ENCODE data around the gene PDIK1L. TPM values are rescaled to one million over a fixed set of nuclear protein-coding genes. Genes with fewer than 3 reads are reported as not detected.

Gene PDIK1L
- total and polyA plus RNA-seq, 2 donors = 6.1 to 11.9 TPM

- no peaks in the 10 kb centered on the region for H3K36me3 ChIP-seq (ENCODE audit: control insufficient read depth in 2 of 2, insufficient read depth in 2 of 2, low read length in 1 of 2)
- peaks cover 11 to 44% of the 10 kb centered on the region in 2 donors for H3K4me1 ChIP-seq (ENCODE audit: control insufficient read depth in 2 of 2, insufficient read depth in 2 of 2, low read length in 2 of 2)
- H3K27me3 ChIP-seq (ENCODE audit: control insufficient read depth in 2 of 2, insufficient read depth in 1 of 2, low read length in 1 of 2) = peaks cover 27 to 59% of the 10 kb centered on the region in 2 donors
- WGBS = 27% methylated on average over 21 of the region's 21 CpGs
- peak overlapping the region in 1 of 2 donors; percentile 50 for H3K4me3 ChIP-seq (ENCODE audit: low read length in 2 of 2)
- no peak overlapping the region for H3K27ac ChIP-seq (ENCODE audit: low read depth in 1 of 2, low read length in 1 of 2)
- DNase-seq (ENCODE audit: low read depth in 6 of 9, low spot score in 9 of 9) = no peak
- H3K9me3 ChIP-seq (ENCODE audit: control insufficient read depth in 2 of 2, insufficient read depth in 1 of 2, low read length in 1 of 2) = peaks cover 0 to 8% of the 10 kb centered on the region in 2 donors
Measured at GRCh38 chr1:26162220-26162709, 50.6 kb downstream of the PDIK1L start.

GRCh38 chr1:26163684-26164035, 52.0 kb downstream of the PDIK1L start:
- Histone ChIP-seq H3K4me3 (ENCODE audit: low read length in 2 of 2) (no peak overlapping the region), H3K4me1 (ENCODE audit: control insufficient read depth in 2 of 2, insufficient read depth in 2 of 2, low read length in 2 of 2) (peaks cover 11 to 37% of the 10 kb centered on the region in 2 donors), H3K27ac (ENCODE audit: low read depth in 1 of 2, low read length in 1 of 2) (no peak overlapping the region), H3K36me3 (ENCODE audit: control insufficient read depth in 2 of 2, insufficient read depth in 2 of 2, low read length in 1 of 2) (no peaks in the 10 kb centered on the region), H3K27me3 (ENCODE audit: control insufficient read depth in 2 of 2, insufficient read depth in 1 of 2, low read length in 1 of 2) (peaks cover 27 to 59% of the 10 kb centered on the region in 2 donors), H3K9me3 (ENCODE audit: control insufficient read depth in 2 of 2, insufficient read depth in 1 of 2, low read length in 1 of 2) (peaks cover 0 to 8% of the 10 kb centered on the region in 2 donors)
- DNase-seq (ENCODE audit: low read depth in 6 of 9, low spot score in 9 of 9) = no peak
- 57% methylated on average over 9 of the region's 9 CpGs for WGBS

- 14% methylated on average over 72 of the region's 72 CpGs for WGBS
- H3K4me1 ChIP-seq (ENCODE audit: control insufficient read depth in 2 of 2, insufficient read depth in 2 of 2, low read length in 2 of 2) = peaks cover 11 to 36% of the 10 kb centered on the region in 2 donors
- H3K4me3 ChIP-seq (ENCODE audit: low read length in 2 of 2) = peak overlapping the region in 1 of 2 donors; percentile 14
- peaks cover 27 to 61% of the 10 kb centered on the region in 2 donors for H3K27me3 ChIP-seq (ENCODE audit: control insufficient read depth in 2 of 2, insufficient read depth in 1 of 2, low read length in 1 of 2)
- DNase-seq (ENCODE audit: low read depth in 6 of 9, low spot score in 9 of 9) = peak in 1 of 9 donors; percentile 53
- H3K27ac ChIP-seq (ENCODE audit: low read depth in 1 of 2, low read length in 1 of 2) = no peak overlapping the region
- H3K9me3 ChIP-seq (ENCODE audit: control insufficient read depth in 2 of 2, insufficient read depth in 1 of 2, low read length in 1 of 2) = peaks cover 0 to 8% of the 10 kb centered on the region in 2 donors
- no peaks in the 10 kb centered on the region for H3K36me3 ChIP-seq (ENCODE audit: control insufficient read depth in 2 of 2, insufficient read depth in 2 of 2, low read length in 1 of 2)
Measured at GRCh38 chr1:26164036-26164860, 52.6 kb downstream of the PDIK1L start.

GRCh38 chr1:26164861-26165842, 53.5 kb downstream of the PDIK1L start:
- DNase-seq (ENCODE audit: low read depth in 6 of 9, low spot score in 9 of 9) = no peak
- Histone ChIP-seq H3K4me3 (ENCODE audit: low read length in 2 of 2) (no peak overlapping the region), H3K36me3 (ENCODE audit: control insufficient read depth in 2 of 2, insufficient read depth in 2 of 2, low read length in 1 of 2) (no peaks in the 10 kb centered on the region), H3K27ac (ENCODE audit: low read depth in 1 of 2, low read length in 1 of 2) (no peak overlapping the region), H3K9me3 (ENCODE audit: control insufficient read depth in 2 of 2, insufficient read depth in 1 of 2, low read length in 1 of 2) (peaks cover 0 to 8% of the 10 kb centered on the region in 2 donors), H3K4me1 (ENCODE audit: control insufficient read depth in 2 of 2, insufficient read depth in 2 of 2, low read length in 2 of 2) (peaks cover 12 to 44% of the 10 kb centered on the region in 2 donors), H3K27me3 (ENCODE audit: control insufficient read depth in 2 of 2, insufficient read depth in 1 of 2, low read length in 1 of 2) (peaks cover 27 to 67% of the 10 kb centered on the region in 2 donors)
- 81% methylated on average over 19 of the region's 19 CpGs for WGBS

- no peak overlapping the region for H3K27ac ChIP-seq (ENCODE audit: low read depth in 1 of 2, low read length in 1 of 2)
- DNase-seq (ENCODE audit: low read depth in 6 of 9, low spot score in 9 of 9) = peak in 1 of 9 donors; percentile 39
- no peak overlapping the region for H3K4me3 ChIP-seq (ENCODE audit: low read length in 2 of 2)
- H3K27me3 ChIP-seq (ENCODE audit: control insufficient read depth in 2 of 2, insufficient read depth in 1 of 2, low read length in 1 of 2) = peaks cover 19 to 55% of the 10 kb centered on the region in 2 donors
- H3K9me3 ChIP-seq (ENCODE audit: control insufficient read depth in 2 of 2, insufficient read depth in 1 of 2, low read length in 1 of 2) = peaks cover 0 to 8% of the 10 kb centered on the region in 2 donors
- WGBS = 77% methylated on average over 4 of the region's 4 CpGs
- H3K4me1 ChIP-seq (ENCODE audit: control insufficient read depth in 2 of 2, insufficient read depth in 2 of 2, low read length in 2 of 2) = peaks cover 15 to 43% of the 10 kb centered on the region in 2 donors
- H3K36me3 ChIP-seq (ENCODE audit: control insufficient read depth in 2 of 2, insufficient read depth in 2 of 2, low read length in 1 of 2) = peaks cover 2 to 3% of the 10 kb centered on the region in 2 donors
Measured at GRCh38 chr1:26166719-26167281, 55.2 kb downstream of the PDIK1L start.

- DNase-seq (ENCODE audit: low read depth in 6 of 9, low spot score in 9 of 9) = no peak
- 92% methylated on average over 5 of the region's 5 CpGs for WGBS
- H3K4me3 ChIP-seq (ENCODE audit: low read length in 2 of 2) = peak within 1 kb of the TSS; percentile 67 to 87
Measured at GRCh38 chr1:26168410-26169197, 57.0 kb downstream of the PDIK1L start, which contains the start of gene C1orf232. TSS of gene C1orf232 (minus strand) at chr1:26168963. CDS start at chr1:26168499, 464 bp downstream.

GRCh38 chr1:26169198-26169554, 57.6 kb downstream of the PDIK1L start:
- Histone ChIP-seq H3K27me3 (ENCODE audit: control insufficient read depth in 2 of 2, insufficient read depth in 1 of 2, low read length in 1 of 2) (peaks cover 3 to 33% of the 10 kb centered on the region in 2 donors), H3K9me3 (ENCODE audit: control insufficient read depth in 2 of 2, insufficient read depth in 1 of 2, low read length in 1 of 2) (no peaks in the 10 kb centered on the region), H3K27ac (ENCODE audit: low read depth in 1 of 2, low read length in 1 of 2) (no peak overlapping the region), H3K4me3 (ENCODE audit: low read length in 2 of 2) (peak overlapping the region in 1 of 2 donors; percentile 67), H3K36me3 (ENCODE audit: control insufficient read depth in 2 of 2, insufficient read depth in 2 of 2, low read length in 1 of 2) (peaks cover 2 to 3% of the 10 kb centered on the region in 2 donors), H3K4me1 (ENCODE audit: control insufficient read depth in 2 of 2, insufficient read depth in 2 of 2, low read length in 2 of 2) (peaks cover 14 to 32% of the 10 kb centered on the region in 2 donors)
- WGBS = 93% methylated on average over 4 of the region's 4 CpGs
- DNase-seq (ENCODE audit: low read depth in 6 of 9, low spot score in 9 of 9) = no peak

More at GRCh38 chr1:26168410-26169197, 57.0 kb downstream of the PDIK1L start, which contains the start of gene C1orf232:
- H3K27me3 ChIP-seq (ENCODE audit: control insufficient read depth in 2 of 2, insufficient read depth in 1 of 2, low read length in 1 of 2) = peaks cover 6 to 38% of the 10 kb centered on the region in 2 donors
- H3K9me3 ChIP-seq (ENCODE audit: control insufficient read depth in 2 of 2, insufficient read depth in 1 of 2, low read length in 1 of 2) = no peaks in the 10 kb centered on the region
- peak within 1 kb of the TSS in 1 of 2 donors; percentile 68 for H3K27ac ChIP-seq (ENCODE audit: low read depth in 1 of 2, low read length in 1 of 2)
- H3K4me1 ChIP-seq (ENCODE audit: control insufficient read depth in 2 of 2, insufficient read depth in 2 of 2, low read length in 2 of 2) = peaks cover 15 to 37% of the 10 kb centered on the region in 2 donors
- H3K36me3 ChIP-seq (ENCODE audit: control insufficient read depth in 2 of 2, insufficient read depth in 2 of 2, low read length in 1 of 2) = peaks cover 2 to 3% of the 10 kb centered on the region in 2 donors

All from thymus (tissue), 11 donors.